Measurements from ENCODE around the gene CYP2F1.

DNA sequence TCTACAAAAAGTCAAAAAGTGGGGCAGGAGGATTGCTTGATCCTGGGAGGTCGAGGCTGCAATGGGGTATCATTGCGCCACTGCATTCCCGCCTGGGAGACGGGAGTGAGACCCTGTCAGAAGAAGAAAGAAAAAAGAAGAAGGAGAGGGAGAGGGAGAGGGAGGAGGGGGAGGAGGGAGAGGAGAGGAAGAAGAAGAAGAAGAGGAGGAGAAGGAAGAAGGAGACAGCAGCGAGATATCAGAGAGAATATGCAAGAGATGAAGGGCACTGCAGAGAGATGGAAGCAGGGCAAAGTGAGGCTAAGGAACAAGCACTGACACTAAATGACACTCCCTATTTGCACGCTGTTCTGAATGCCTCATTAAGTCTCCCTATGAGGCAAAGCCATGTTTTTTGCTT lies 14.5 kb downstream of the CYP2F1 start:
- TF ChIP-seq, protein P1, sequence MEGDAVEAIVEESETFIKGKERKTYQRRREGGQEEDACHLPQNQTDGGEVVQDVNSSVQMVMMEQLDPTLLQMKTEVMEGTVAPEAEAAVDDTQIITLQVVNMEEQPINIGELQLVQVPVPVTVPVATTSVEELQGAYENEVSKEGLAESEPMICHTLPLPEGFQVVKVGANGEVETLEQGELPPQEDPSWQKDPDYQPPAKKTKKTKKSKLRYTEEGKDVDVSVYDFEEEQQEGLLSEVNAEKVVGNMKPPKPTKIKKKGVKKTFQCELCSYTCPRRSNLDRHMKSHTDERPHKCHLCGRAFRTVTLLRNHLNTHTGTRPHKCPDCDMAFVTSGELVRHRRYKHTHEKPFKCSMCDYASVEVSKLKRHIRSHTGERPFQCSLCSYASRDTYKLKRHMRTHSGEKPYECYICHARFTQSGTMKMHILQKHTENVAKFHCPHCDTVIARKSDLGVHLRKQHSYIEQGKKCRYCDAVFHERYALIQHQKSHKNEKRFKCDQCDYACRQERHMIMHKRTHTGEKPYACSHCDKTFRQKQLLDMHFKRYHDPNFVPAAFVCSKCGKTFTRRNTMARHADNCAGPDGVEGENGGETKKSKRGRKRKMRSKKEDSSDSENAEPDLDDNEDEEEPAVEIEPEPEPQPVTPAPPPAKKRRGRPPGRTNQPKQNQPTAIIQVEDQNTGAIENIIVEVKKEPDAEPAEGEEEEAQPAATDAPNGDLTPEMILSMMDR (IDR thresholded peaks at IDR 0.05 in 2 of 3, conservative IDR thresholded peaks at IDR 0.05 in 1 of 3; ENCODE audit: insufficient read depth in 2 of 3, low read depth in 1 of 3, low read length in 3 of 3): no peak
- TF ChIP-seq RAD21 (CRISPR knock-in tag; conservative IDR thresholded peaks at IDR 0.05 in 1 of 2, IDR thresholded peaks at IDR 0.05 in 1 of 2) (no peak), RFX5 (IDR thresholded peaks at IDR 0.05; ENCODE audit: low read depth, low read length) (no peak), YBX1 (IDR thresholded peaks at IDR 0.05) (no peak), KLF6 (CRISPR knock-in tag; IDR thresholded peaks at IDR 0.05; ENCODE audit: borderline replicate concordance) (no peak), ELF4 (CRISPR knock-in tag; IDR thresholded peaks at IDR 0.05) (no peak), CREB1 (IDR thresholded peaks at IDR 0.05) (no peak), CREB1 (CRISPR knock-in tag; IDR thresholded peaks at IDR 0.05) (no peak), TFAP4 (CRISPR knock-in tag; IDR thresholded peaks at IDR 0.05; ENCODE audit: borderline replicate concordance) (no peak), ZNF785 (CRISPR knock-in tag; IDR thresholded peaks at IDR 0.05) (no peak), ZNF274 (IDR thresholded peaks at IDR 0.05; ENCODE audit: borderline replicate concordance, low read depth, low read length) (no peak), POLR2AphosphoS5 (IDR thresholded peaks at IDR 0.05; ENCODE audit: control insufficient read depth, insufficient read depth, low read depth, low read length) (no peak), TRIM24 (IDR thresholded peaks at IDR 0.05) (no peak), CHAMP1 (IDR thresholded peaks at IDR 0.05) (no peak)
